ENCODE measurements around the gene DTX1. TPM values are rescaled to one million over a fixed set of nuclear protein-coding genes. Genes with fewer than 3 reads are reported as not detected.

DTX1 gene
- total and polyA plus RNA-seq, 3 donors from 2014 or later = 15.0 to 26.9 (median 22.8) TPM

DNA sequence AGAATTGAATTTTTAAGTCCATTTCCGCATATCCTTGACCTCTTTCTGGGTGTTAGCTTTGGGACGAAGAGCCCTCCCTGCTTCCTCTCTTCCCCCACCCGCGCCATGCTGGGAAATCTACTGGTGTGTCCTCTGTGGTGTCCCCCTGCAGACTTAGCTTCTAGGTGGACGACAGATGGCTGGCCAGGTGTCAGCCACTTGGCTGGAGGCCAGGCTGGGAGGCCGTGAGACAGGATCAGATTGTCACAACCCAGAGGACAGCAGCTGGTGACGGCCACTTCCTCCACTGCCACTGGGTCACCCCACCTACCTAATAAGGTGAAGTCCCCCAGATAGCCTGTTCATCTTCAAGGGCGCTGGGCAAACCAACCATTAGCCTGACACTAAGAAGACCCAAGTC, 13.3 kb upstream of the DTX1 start:
- Histone ChIP-seq H3K9me3 (no peaks in the 10 kb centered on the region), H3K36me3 (ENCODE audit: low read depth, missing control alignments) (no peaks in the 10 kb centered on the region), H3K27ac (no peak overlapping the region), H3K4me3 (no peak overlapping the region), H3K27me3 (no peaks in the 10 kb centered on the region), H3K4me1 (no peaks in the 10 kb centered on the region)
- TF ChIP-seq, protein P1, sequence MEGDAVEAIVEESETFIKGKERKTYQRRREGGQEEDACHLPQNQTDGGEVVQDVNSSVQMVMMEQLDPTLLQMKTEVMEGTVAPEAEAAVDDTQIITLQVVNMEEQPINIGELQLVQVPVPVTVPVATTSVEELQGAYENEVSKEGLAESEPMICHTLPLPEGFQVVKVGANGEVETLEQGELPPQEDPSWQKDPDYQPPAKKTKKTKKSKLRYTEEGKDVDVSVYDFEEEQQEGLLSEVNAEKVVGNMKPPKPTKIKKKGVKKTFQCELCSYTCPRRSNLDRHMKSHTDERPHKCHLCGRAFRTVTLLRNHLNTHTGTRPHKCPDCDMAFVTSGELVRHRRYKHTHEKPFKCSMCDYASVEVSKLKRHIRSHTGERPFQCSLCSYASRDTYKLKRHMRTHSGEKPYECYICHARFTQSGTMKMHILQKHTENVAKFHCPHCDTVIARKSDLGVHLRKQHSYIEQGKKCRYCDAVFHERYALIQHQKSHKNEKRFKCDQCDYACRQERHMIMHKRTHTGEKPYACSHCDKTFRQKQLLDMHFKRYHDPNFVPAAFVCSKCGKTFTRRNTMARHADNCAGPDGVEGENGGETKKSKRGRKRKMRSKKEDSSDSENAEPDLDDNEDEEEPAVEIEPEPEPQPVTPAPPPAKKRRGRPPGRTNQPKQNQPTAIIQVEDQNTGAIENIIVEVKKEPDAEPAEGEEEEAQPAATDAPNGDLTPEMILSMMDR (IDR thresholded peaks at IDR 0.05) = no peak
- TF ChIP-seq POLR2A (IDR thresholded peaks at IDR 0.05) = no peak
- DNase-seq = no peak
- WGBS, 2 donors = 75 to 90% methylated on average over 8 of the region's 8 CpGs
- intact Hi-C loops (cut with DNase I; ENCODE audit: low total_unique reads) = no loop called here

DNA sequence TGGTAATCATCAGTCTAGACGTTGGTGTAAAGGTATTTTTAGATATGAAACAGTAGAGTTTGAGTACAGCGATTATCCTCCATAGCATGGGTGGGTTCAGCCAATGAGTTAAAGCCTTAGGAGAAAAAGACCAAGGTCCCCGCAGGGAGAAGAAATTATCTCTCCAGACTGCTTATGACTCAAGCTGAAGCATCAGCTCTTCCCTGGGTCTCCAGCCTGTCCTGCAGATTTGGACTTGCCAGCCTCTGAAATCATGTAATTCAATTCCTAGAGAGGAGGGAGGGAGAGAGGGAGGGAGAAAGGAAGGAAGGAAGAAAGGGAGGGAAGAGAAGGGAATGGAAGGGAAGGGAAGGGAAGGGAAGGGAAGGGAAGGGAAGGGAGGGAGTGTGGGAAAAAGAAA, 12.0 kb upstream of the DTX1 start:
- H3K4me3 ChIP-seq = no peak overlapping the region
- intact Hi-C loops (cut with DNase I; ENCODE audit: low total_unique reads) = no loop called here
- H3K36me3 ChIP-seq (ENCODE audit: low read depth, missing control alignments) = no peaks in the 10 kb centered on the region
- no peak for DNase-seq
- TF ChIP-seq POLR2A (IDR thresholded peaks at IDR 0.05) = no peak
- TF ChIP-seq, protein P1 (IDR thresholded peaks at IDR 0.05) = no peak
- no peaks in the 10 kb centered on the region for H3K27me3 ChIP-seq
- 79 to 82% methylated on average over 3 of the region's 3 CpGs for WGBS, 2 donors
- H3K27ac ChIP-seq = no peak overlapping the region
- H3K4me1 ChIP-seq = no peaks in the 10 kb centered on the region
- no peaks in the 10 kb centered on the region for H3K9me3 ChIP-seq

DNA sequence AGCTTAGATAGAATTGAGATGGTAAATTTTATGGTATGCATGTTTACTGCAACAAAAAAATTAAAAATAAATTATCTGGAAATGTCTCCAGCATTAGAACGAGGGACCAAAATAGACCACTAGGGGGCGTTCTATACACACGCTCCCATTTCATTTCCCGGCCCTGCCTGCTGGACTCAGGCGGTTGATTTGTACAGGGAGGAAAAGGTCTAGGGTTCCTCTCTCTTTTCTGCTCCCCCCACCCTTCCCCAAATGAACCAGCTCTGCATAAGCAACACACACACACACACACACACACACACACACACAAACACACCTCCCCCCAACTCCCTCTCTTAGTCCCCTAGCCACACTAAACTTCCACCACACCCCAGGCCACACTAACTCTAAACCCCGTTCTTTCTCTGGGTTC, 7.8 kb upstream of the DTX1 start:
- intact Hi-C loops (cut with DNase I; ENCODE audit: low total_unique reads) = no loop called here

DNA sequence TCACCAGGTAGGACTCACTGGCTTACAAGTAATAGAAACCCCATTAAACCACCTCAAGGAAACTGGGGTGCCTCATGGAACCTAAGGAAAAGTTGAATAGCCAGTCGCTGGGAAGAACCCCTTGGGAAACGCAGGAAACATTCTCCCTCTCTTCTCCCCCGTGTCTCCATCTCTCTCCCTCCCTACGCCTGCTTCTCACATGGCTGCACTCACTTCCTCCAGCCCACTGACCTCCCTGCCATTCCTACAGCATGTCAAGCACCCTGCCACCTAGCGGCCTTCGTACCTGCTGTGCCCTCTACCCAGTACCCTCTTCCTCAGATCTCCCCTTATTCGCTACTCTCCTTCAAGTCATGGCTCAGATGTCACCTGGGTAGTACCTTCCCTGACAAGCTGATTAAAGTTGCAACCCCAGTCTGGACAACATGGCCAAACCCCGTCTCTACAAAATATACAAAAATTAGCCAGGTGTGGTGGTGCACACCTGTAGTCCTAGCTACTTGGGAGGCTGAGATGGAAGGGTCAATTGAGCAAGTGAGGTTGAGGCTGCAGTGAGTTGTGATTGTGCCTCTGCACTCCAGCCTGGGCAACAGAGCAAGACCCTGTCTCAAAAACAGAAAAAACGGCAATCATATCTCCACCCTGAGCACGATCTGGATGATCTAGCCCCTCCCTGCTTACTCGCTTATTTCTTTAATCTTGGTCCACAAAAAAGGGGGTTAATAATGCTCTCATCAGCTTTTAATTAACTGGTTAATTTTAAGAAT, 6.4 kb upstream of the DTX1 start:
- peak; percentile 69 for DNase-seq
- Histone ChIP-seq H3K36me3 (ENCODE audit: low read depth, missing control alignments) (no peaks in the 10 kb centered on the region), H3K4me1 (no peaks in the 10 kb centered on the region), H3K27ac (no peak overlapping the region), H3K4me3 (no peak overlapping the region), H3K9me3 (no peaks in the 10 kb centered on the region), H3K27me3 (no peaks in the 10 kb centered on the region)
- 64 to 83% methylated on average over 11 of the region's 11 CpGs for WGBS, 2 donors
- intact Hi-C loops (cut with DNase I; ENCODE audit: low total_unique reads) = loop anchor here (5.0 to 10.0 kb wide), 2 partner anchors 47 to 105 kb away; no protein-coding TSS in a partner anchor
- TF ChIP-seq, protein P1 (IDR thresholded peaks at IDR 0.05) = peak in 1 of 3 experiments; percentile 18
- TF ChIP-seq POLR2A (IDR thresholded peaks at IDR 0.05) = no peak

More for the DNA sequence above, 7.8 kb upstream of the DTX1 start:
- Histone ChIP-seq H3K9me3 (no peaks in the 10 kb centered on the region), H3K4me3 (no peak overlapping the region), H3K4me1 (no peaks in the 10 kb centered on the region), H3K27me3 (no peaks in the 10 kb centered on the region), H3K36me3 (ENCODE audit: low read depth, missing control alignments) (no peaks in the 10 kb centered on the region), H3K27ac (no peak overlapping the region)
- peak; percentile 85 for DNase-seq
- WGBS, 2 donors = 8 to 10% methylated on average over 6 of the region's 6 CpGs
- TF ChIP-seq, protein P1 (IDR thresholded peaks at IDR 0.05) = peak; percentile 85 to 98 (median 89)
- no peak for TF ChIP-seq POLR2A (IDR thresholded peaks at IDR 0.05)
